DMS79 treated with DMSO at 0.1 percent for 48 hours (cell line): ENCODE measurements around the gene MFSD6.
"Not testable (repeated sequence)": the region's sequence is repeated elsewhere in the genome, so short reads cannot be mapped to it uniquely, and the experiment has no call there.

Experiments
- DNase-seq: peaks from one replicate; lab custom pipeline; 2025; lab: John Stamatoyannopoulos, UW

Gene MFSD6

GRCh38 chr2:190405995-190406394 is 2.2 kb upstream of the MFSD6 start:
- no peak for DNase-seq

GRCh38 chr2:190406805-190407204 is 1.4 kb upstream of the MFSD6 start:
- no peak for DNase-seq

- peak; percentile 43 for DNase-seq
Measured at GRCh38 chr2:190407246-190407661, 901 bp upstream of the MFSD6 start.

- peak; percentile 81 for DNase-seq
Measured at GRCh38 chr2:190408538-190409271, 550 bp downstream of the MFSD6 start.

- peak; percentile 41 for DNase-seq
Measured at GRCh38 chr2:190409616-190410015, 1.5 kb downstream of the MFSD6 start.

- peak; percentile 42 for DNase-seq
Measured at GRCh38 chr2:190410166-190410565, 2.0 kb downstream of the MFSD6 start.

GRCh38 chr2:190412966-190413365 is 4.8 kb downstream of the MFSD6 start:
- DNase-seq = no peak

- DNase-seq = no peak
Measured at GRCh38 chr2:190413421-190413820, 5.3 kb downstream of the MFSD6 start.

GRCh38 chr2:190415251-190415650 is 7.1 kb downstream of the MFSD6 start:
- no peak for DNase-seq

GRCh38 chr2:190415794-190416775 is 7.9 kb downstream of the MFSD6 start:
- DNase-seq = no peak

GRCh38 chr2:190417045-190417842 is 9.1 kb downstream of the MFSD6 start:
- no peak for DNase-seq

- DNase-seq = no peak
Measured at GRCh38 chr2:190418727-190419126, 10.6 kb downstream of the MFSD6 start.

GRCh38 chr2:190420801-190421200 is 12.6 kb downstream of the MFSD6 start:
- no peak for DNase-seq

GRCh38 chr2:190425221-190425866 is 17.2 kb downstream of the MFSD6 start:
- no peak for DNase-seq

- no peak for DNase-seq
Measured at GRCh38 chr2:190425883-190426658, 17.9 kb downstream of the MFSD6 start.

GRCh38 chr2:190430866-190431265 is 22.7 kb downstream of the MFSD6 start:
- DNase-seq = not testable (repeated sequence)

- DNase-seq = no peak
Measured at GRCh38 chr2:190431907-190432306, 23.8 kb downstream of the MFSD6 start.

GRCh38 chr2:190432567-190433231 is 24.5 kb downstream of the MFSD6 start:
- no peak for DNase-seq

- DNase-seq = no peak
Measured at GRCh38 chr2:190435031-190435670, 27.0 kb downstream of the MFSD6 start.

GRCh38 chr2:190436557-190436956 is 28.4 kb downstream of the MFSD6 start:
- no peak for DNase-seq
